Measurements from ENCODE around the gene MYBPC1.
A peak's percentile ranks its signal among the peaks of the same experiment; 100 is the strongest.

The MYBPC1 gene

GRCh38 chr12:101609198-101609597 lies 14.4 kb downstream of the MYBPC1 start:
- TF ChIP-seq EZH2phosphoT487 (IDR thresholded peaks at IDR 0.05; ENCODE audit: borderline replicate concordance): no peak
- TF ChIP-seq, protein P1, sequence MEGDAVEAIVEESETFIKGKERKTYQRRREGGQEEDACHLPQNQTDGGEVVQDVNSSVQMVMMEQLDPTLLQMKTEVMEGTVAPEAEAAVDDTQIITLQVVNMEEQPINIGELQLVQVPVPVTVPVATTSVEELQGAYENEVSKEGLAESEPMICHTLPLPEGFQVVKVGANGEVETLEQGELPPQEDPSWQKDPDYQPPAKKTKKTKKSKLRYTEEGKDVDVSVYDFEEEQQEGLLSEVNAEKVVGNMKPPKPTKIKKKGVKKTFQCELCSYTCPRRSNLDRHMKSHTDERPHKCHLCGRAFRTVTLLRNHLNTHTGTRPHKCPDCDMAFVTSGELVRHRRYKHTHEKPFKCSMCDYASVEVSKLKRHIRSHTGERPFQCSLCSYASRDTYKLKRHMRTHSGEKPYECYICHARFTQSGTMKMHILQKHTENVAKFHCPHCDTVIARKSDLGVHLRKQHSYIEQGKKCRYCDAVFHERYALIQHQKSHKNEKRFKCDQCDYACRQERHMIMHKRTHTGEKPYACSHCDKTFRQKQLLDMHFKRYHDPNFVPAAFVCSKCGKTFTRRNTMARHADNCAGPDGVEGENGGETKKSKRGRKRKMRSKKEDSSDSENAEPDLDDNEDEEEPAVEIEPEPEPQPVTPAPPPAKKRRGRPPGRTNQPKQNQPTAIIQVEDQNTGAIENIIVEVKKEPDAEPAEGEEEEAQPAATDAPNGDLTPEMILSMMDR (conservative IDR thresholded peaks at IDR 0.05; ENCODE audit: low read length): no peak
- Histone ChIP-seq H2AFZ (ENCODE audit: low read length) (no peak overlapping the region), H3K4me3 (ENCODE audit: low read length, poor library complexity, severe bottlenecking) (no peak overlapping the region), H3K9me2 (replicated peaks; ENCODE audit: low read depth, low read length) (no peaks in the 10 kb centered on the region), H3K9ac (ENCODE audit: low read depth, low read length, poor library complexity, severe bottlenecking) (no peak overlapping the region), H4K20me1 (ENCODE audit: insufficient read depth, low read length, poor library complexity, severe bottlenecking) (no peaks in the 10 kb centered on the region), H3K4me1 (ENCODE audit: insufficient read depth, low read length, poor library complexity, severe bottlenecking) (no peaks in the 10 kb centered on the region), H3K27me3 (ENCODE audit: insufficient read depth, low read length, poor library complexity, severe bottlenecking) (no peaks in the 10 kb centered on the region), H3K79me2 (ENCODE audit: insufficient read depth, low read length) (no peaks in the 10 kb centered on the region), H3K9me3 (ENCODE audit: insufficient read depth, low read depth, low read length) (no peaks in the 10 kb centered on the region), H3K36me3 (ENCODE audit: insufficient read depth, low read length) (no peaks in the 10 kb centered on the region), H3K4me2 (ENCODE audit: low read depth, low read length, poor library complexity, severe bottlenecking) (no peak overlapping the region), H3F3A (ENCODE audit: low read depth) (no peaks in the 10 kb centered on the region)

- Histone ChIP-seq H3K9me2 (replicated peaks; ENCODE audit: low read depth, low read length) (no peaks in the 10 kb centered on the region), H3K9me3 (ENCODE audit: insufficient read depth, low read depth, low read length) (no peaks in the 10 kb centered on the region), H3K9ac (ENCODE audit: low read depth, low read length, poor library complexity, severe bottlenecking) (no peak overlapping the region), H2AFZ (ENCODE audit: low read length) (no peak overlapping the region), H3K4me1 (ENCODE audit: insufficient read depth, low read length, poor library complexity, severe bottlenecking) (no peaks in the 10 kb centered on the region), H3K79me2 (ENCODE audit: insufficient read depth, low read length) (no peaks in the 10 kb centered on the region), H3K36me3 (ENCODE audit: insufficient read depth, low read length) (no peaks in the 10 kb centered on the region), H3K27me3 (ENCODE audit: insufficient read depth, low read length, poor library complexity, severe bottlenecking) (no peaks in the 10 kb centered on the region), H3K4me2 (ENCODE audit: low read depth, low read length, poor library complexity, severe bottlenecking) (no peak overlapping the region), H3K4me3 (ENCODE audit: low read length, poor library complexity, severe bottlenecking) (no peak overlapping the region), H3F3A (ENCODE audit: low read depth) (no peaks in the 10 kb centered on the region), H4K20me1 (ENCODE audit: insufficient read depth, low read length, poor library complexity, severe bottlenecking) (no peaks in the 10 kb centered on the region)
- TF ChIP-seq, protein P1 (conservative IDR thresholded peaks at IDR 0.05; ENCODE audit: low read length): no peak
- TF ChIP-seq EZH2phosphoT487 (IDR thresholded peaks at IDR 0.05; ENCODE audit: borderline replicate concordance): no peak
Observed at GRCh38 chr12:101612160-101612916, 17.6 kb downstream of the MYBPC1 start.

GRCh38 chr12:101616027-101616494 lies 21.3 kb downstream of the MYBPC1 start:
- Histone ChIP-seq H3K79me2 (ENCODE audit: insufficient read depth, low read length) (no peaks in the 10 kb centered on the region), H3K4me3 (ENCODE audit: low read length, poor library complexity, severe bottlenecking) (no peak overlapping the region), H3K36me3 (ENCODE audit: insufficient read depth, low read length) (no peaks in the 10 kb centered on the region), H3K9ac (ENCODE audit: low read depth, low read length, poor library complexity, severe bottlenecking) (no peak overlapping the region), H3F3A (ENCODE audit: low read depth) (no peaks in the 10 kb centered on the region), H4K20me1 (ENCODE audit: insufficient read depth, low read length, poor library complexity, severe bottlenecking) (no peaks in the 10 kb centered on the region), H3K9me2 (replicated peaks; ENCODE audit: low read depth, low read length) (no peaks in the 10 kb centered on the region), H3K4me2 (ENCODE audit: low read depth, low read length, poor library complexity, severe bottlenecking) (no peak overlapping the region), H3K4me1 (ENCODE audit: insufficient read depth, low read length, poor library complexity, severe bottlenecking) (no peaks in the 10 kb centered on the region), H3K9me3 (ENCODE audit: insufficient read depth, low read depth, low read length) (no peaks in the 10 kb centered on the region), H2AFZ (ENCODE audit: low read length) (peak overlapping the region; percentile 13; the same call in 1 of the 2 replicates), H3K27me3 (ENCODE audit: insufficient read depth, low read length, poor library complexity, severe bottlenecking) (no peaks in the 10 kb centered on the region)
- no peak for TF ChIP-seq EZH2phosphoT487 (IDR thresholded peaks at IDR 0.05; ENCODE audit: borderline replicate concordance)
- TF ChIP-seq, protein P1 (conservative IDR thresholded peaks at IDR 0.05; ENCODE audit: low read length): no peak
